ENCODE data around the gene RAB25. TPM values are rescaled to one million over a fixed set of nuclear protein-coding genes. Genes with fewer than 3 reads are reported as not detected.
A peak's percentile ranks its signal among the peaks of the same experiment; 100 is the strongest.

The RAB25 gene
- total and polyA plus RNA-seq, 2 experiments from 2014 or later: 71.1 to 106 TPM

DNA sequence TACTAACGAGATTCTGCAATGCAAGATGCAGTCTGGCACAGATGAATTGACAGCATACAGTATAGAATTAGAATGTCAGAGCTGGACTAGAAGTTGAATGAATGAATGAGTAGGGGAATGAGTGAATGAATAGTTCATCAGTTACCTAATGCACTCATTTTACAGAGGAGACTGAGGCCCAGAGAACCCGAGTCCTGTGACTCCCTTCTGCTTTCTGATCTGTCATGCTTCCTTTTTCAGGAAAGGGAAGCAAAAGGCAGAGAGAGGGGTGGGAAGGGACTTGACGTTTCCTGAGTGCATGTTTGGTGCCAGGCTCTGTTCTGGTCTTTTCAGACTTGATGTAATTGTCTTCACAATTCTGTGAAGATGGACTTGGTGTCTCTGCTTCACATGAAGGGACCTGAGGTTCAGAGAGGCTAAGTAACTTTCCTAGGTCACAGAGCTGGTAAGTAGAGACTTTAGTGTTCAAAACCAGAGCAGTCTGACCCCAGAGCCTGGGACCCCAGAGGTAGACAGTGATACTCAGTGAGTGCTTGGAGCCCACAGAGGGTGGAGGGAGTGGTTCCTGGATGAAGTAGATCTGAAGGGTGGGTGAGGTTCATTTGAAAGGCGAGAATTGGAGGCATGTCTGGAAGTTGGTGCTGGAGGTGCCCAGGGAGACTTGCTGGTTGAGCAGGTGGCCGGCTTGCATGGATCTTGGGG is 29.3 kb downstream of the RAB25 start:
- WGBS (ENCODE audit: low lambda C conversion rate, missing lambda C conversion rate): 38% methylated on average over 5 of the region's 5 CpGs
- peaks cover 92% of the 10 kb centered on the region for H3K79me2 ChIP-seq

DNA sequence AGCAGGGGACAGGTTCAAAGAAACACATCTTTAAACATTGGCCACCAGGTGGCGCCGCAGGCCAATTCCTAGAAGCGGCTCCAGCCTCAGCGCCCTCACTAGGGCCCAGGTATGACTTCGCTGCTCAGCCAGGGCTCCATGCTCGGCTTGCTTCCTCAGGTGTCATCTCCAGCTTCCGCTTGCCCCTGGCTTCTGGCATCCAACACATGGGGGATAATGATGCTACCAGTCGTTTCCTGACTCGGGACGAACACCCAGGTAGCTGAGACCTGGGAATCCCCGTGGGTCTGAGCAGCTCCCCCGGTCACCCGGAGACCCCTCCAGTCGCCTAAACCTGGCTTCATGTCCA is 29.9 kb downstream of the RAB25 start:
- Histone ChIP-seq H3K27me3 (no peaks in the 10 kb centered on the region), H4K20me1 (ENCODE audit: insufficient read depth, poor library complexity, severe bottlenecking) (no peaks in the 10 kb centered on the region), H3K4me1 (ENCODE audit: insufficient read depth) (peaks cover 17% of the 10 kb centered on the region), H3K4me2 (no peak overlapping the region), H3K36me3 (replicated peaks; ENCODE audit: insufficient read depth, low read depth) (no peaks in the 10 kb centered on the region), H3K79me2 (peaks cover 90% of the 10 kb centered on the region), H3K9me2 (replicated peaks; ENCODE audit: insufficient read depth) (no peaks in the 10 kb centered on the region), H3K4me3 (no peak overlapping the region), H2AFZ (no peak overlapping the region), H3K27ac (peak overlapping the region; percentile 53), H3K9me3 (ENCODE audit: low read depth) (no peaks in the 10 kb centered on the region)
- TF ChIP-seq EZH2phosphoT487 (IDR thresholded peaks at IDR 0.05; ENCODE audit: low read depth, severe bottlenecking, unreplicated experiment) (no peak), EZH2 (IDR thresholded peaks at IDR 0.05; ENCODE audit: borderline replicate concordance) (no peak)
- TF ChIP-seq, protein P1, sequence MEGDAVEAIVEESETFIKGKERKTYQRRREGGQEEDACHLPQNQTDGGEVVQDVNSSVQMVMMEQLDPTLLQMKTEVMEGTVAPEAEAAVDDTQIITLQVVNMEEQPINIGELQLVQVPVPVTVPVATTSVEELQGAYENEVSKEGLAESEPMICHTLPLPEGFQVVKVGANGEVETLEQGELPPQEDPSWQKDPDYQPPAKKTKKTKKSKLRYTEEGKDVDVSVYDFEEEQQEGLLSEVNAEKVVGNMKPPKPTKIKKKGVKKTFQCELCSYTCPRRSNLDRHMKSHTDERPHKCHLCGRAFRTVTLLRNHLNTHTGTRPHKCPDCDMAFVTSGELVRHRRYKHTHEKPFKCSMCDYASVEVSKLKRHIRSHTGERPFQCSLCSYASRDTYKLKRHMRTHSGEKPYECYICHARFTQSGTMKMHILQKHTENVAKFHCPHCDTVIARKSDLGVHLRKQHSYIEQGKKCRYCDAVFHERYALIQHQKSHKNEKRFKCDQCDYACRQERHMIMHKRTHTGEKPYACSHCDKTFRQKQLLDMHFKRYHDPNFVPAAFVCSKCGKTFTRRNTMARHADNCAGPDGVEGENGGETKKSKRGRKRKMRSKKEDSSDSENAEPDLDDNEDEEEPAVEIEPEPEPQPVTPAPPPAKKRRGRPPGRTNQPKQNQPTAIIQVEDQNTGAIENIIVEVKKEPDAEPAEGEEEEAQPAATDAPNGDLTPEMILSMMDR (IDR thresholded peaks at IDR 0.05; ENCODE audit: poor library complexity): peak; percentile 85
- WGBS (ENCODE audit: low lambda C conversion rate, missing lambda C conversion rate): 46% methylated on average over 14 of the region's 14 CpGs
- DNase-seq (ENCODE audit: low spot score): peak; percentile 95

More for the DNA sequence above, 29.3 kb downstream of the RAB25 start:
- Histone ChIP-seq H3K9me3 (ENCODE audit: low read depth) (no peaks in the 10 kb centered on the region), H3K27ac (peak overlapping the region; percentile 4), H4K20me1 (ENCODE audit: insufficient read depth, poor library complexity, severe bottlenecking) (no peaks in the 10 kb centered on the region), H2AFZ (no peak overlapping the region), H3K4me3 (no peak overlapping the region), H3K36me3 (replicated peaks; ENCODE audit: insufficient read depth, low read depth) (no peaks in the 10 kb centered on the region), H3K4me2 (no peak overlapping the region), H3K27me3 (no peaks in the 10 kb centered on the region), H3K4me1 (ENCODE audit: insufficient read depth) (peaks cover 22% of the 10 kb centered on the region), H3K9me2 (replicated peaks; ENCODE audit: insufficient read depth) (no peaks in the 10 kb centered on the region)
- DNase-seq (ENCODE audit: low spot score): no peak
- TF ChIP-seq, protein P1 (IDR thresholded peaks at IDR 0.05; ENCODE audit: poor library complexity): no peak
- TF ChIP-seq EZH2 (IDR thresholded peaks at IDR 0.05; ENCODE audit: borderline replicate concordance) (no peak), EZH2phosphoT487 (IDR thresholded peaks at IDR 0.05; ENCODE audit: low read depth, severe bottlenecking, unreplicated experiment) (no peak)

- H3K4me3 ChIP-seq: no peak overlapping the region
- no peak for DNase-seq (ENCODE audit: low spot score)
- H3K27ac ChIP-seq: no peak overlapping the region
- H3K9me3 ChIP-seq (ENCODE audit: low read depth): no peaks in the 10 kb centered on the region
- H3K27me3 ChIP-seq: no peaks in the 10 kb centered on the region
- peaks cover 89% of the 10 kb centered on the region for H3K79me2 ChIP-seq
- no peak overlapping the region for H2AFZ ChIP-seq
- no peaks in the 10 kb centered on the region for H3K9me2 ChIP-seq (replicated peaks; ENCODE audit: insufficient read depth)
- H3K36me3 ChIP-seq (replicated peaks; ENCODE audit: insufficient read depth, low read depth): no peaks in the 10 kb centered on the region
- no peaks in the 10 kb centered on the region for H4K20me1 ChIP-seq (ENCODE audit: insufficient read depth, poor library complexity, severe bottlenecking)
- no peak for TF ChIP-seq EZH2phosphoT487 (IDR thresholded peaks at IDR 0.05; ENCODE audit: low read depth, severe bottlenecking, unreplicated experiment)
- TF ChIP-seq EZH2 (IDR thresholded peaks at IDR 0.05; ENCODE audit: borderline replicate concordance): no peak
- TF ChIP-seq, protein P1 (IDR thresholded peaks at IDR 0.05; ENCODE audit: poor library complexity): no peak
- 87% methylated on average over 2 of the region's 2 CpGs for WGBS (ENCODE audit: low lambda C conversion rate, missing lambda C conversion rate)
- H3K4me1 ChIP-seq (ENCODE audit: insufficient read depth): peaks cover 10% of the 10 kb centered on the region
- H3K4me2 ChIP-seq: no peak overlapping the region
Measured at GRCh38 chr1:156091610-156092009, 30.6 kb downstream of the RAB25 start.
